Gastroesophageal sphincter (tissue), 3 donors: ENCODE results near the gene VPS4B.

Source experiments
- CTCF ChIP-seq, 4 experiments: fragments of 200-600 bp in 2 of 4; fragments of 450-650 bp in 2 of 4; sonication (generic) in 1 of 4; IDR thresholded peaks; one replicate each; pipeline ENCODE4 v1.5.1; 2017 to 2019; ENCODE audit warnings: antibody characterized with exemption in 4 of 4, mild to moderate bottlenecking in 2 of 4, moderate library complexity in 2 of 4
- POLR2A ChIP-seq, 2 donors: fragments of 450-650 bp; IDR thresholded peaks; one replicate each; pipeline ENCODE4 v1.6.1; 2017; ENCODE audit warnings: antibody characterized with exemption in 2 of 2, mild to moderate bottlenecking in 2 of 2, moderate library complexity in 1 of 2
- POLR2AphosphoS5 ChIP-seq: sonication (generic); formaldehyde crosslinking; IDR thresholded peaks from one replicate; pipeline ENCODE4 v1.6.1; 2017; ENCODE audit warnings: antibody characterized with exemption

GRCh38 chr18:63454497-63454896 lies 32.2 kb upstream of the VPS4B start:
- TF ChIP-seq CTCF (IDR thresholded peaks at IDR 0.05) (no peak), POLR2AphosphoS5 (no peak), POLR2A (IDR thresholded peaks at IDR 0.05) (no peak)
